ENCODE data around the gene PDHX. TPM values are rescaled to one million over a fixed set of nuclear protein-coding genes. Genes with fewer than 3 reads are reported as not detected.

The PDHX gene
- total and polyA plus RNA-seq, 5 experiments from 2014 or later: 14.3 to 46.6 (median 15.4) TPM

- POLR2A ChIA-PET: interaction anchor here (0.5 to 1.0 kb wide), 3 partner anchors 12 to 160 kb away, joined by 3 to 4 read pairs (median 4); no protein-coding TSS in a partner anchor
- peaks cover 4 to 10% (median 7%) of the 10 kb centered on the region in 4 donors for H3K4me1 Mint-ChIP-seq
- H3K27ac Mint-ChIP-seq: peak overlapping the region in 1 of 10 donors; percentile 15
These were observed 70.6 kb downstream of the PDHX start for GRCh38 chr11:34986883-34987520.

DNA sequence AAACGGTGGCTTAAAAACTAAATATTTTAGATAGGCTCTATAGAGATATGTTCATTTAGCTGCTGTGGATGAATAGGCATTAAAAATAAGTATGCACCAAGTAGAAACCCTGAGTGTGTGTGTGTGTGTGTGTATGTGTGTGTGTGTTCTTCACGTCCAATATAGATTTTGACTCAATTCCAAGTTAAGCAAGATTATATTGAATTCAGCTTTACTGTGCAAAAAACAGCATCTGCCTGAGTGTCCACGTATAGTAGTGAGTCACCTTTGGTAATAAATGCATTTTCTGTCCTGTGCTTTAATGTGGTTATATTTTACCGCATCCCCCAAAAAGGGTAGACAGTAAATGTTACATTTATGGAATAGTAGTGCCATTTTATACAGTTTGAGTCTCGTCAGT, 71.2 kb downstream of the PDHX start:
- no peak for ATAC-seq
- H3K4me3 Mint-ChIP-seq: no peak overlapping the region
- POLR2A ChIA-PET: interaction anchor here (0.6 to 1.0 kb wide), 2 partner anchors 13 to 159 kb away, joined by 4 read pairs; no protein-coding TSS in a partner anchor
- no peak overlapping the region for H3K27ac Mint-ChIP-seq
- no peaks in the 10 kb centered on the region for H3K27me3 Mint-ChIP-seq
- no peaks in the 10 kb centered on the region for H3K9me3 Mint-ChIP-seq
- H3K4me1 Mint-ChIP-seq: peaks cover 4 to 10% (median 7%) of the 10 kb centered on the region in 4 donors
- H3K36me3 Mint-ChIP-seq: peaks cover 4 to 58% (median 21%) of the 10 kb centered on the region in 3 donors
- no peak for DNase-seq

More at GRCh38 chr11:34986883-34987520, 70.6 kb downstream of the PDHX start:
- DNase-seq (no peak), ATAC-seq (no peak)
- Mint-ChIP-seq H3K9me3 (no peaks in the 10 kb centered on the region), H3K27me3 (no peaks in the 10 kb centered on the region), H3K4me3 (no peak overlapping the region), H3K36me3 (peaks cover 10 to 62% (median 26%) of the 10 kb centered on the region in 3 donors)

GRCh38 chr11:34988294-34989255, 72.2 kb downstream of the PDHX start:
- no peak for ATAC-seq
- Mint-ChIP-seq H3K27me3 (no peaks in the 10 kb centered on the region), H3K27ac (no peak overlapping the region), H3K4me3 (no peak overlapping the region), H3K9me3 (no peaks in the 10 kb centered on the region), H3K4me1 (peaks cover 4 to 10% (median 7%) of the 10 kb centered on the region in 4 donors), H3K36me3 (peaks cover 4 to 59% (median 18%) of the 10 kb centered on the region in 3 donors)
- DNase-seq: no peak
- POLR2A ChIA-PET: interaction anchor here (1.6 kb wide), 1 partner anchor 249 kb away, joined by 4 read pairs; no protein-coding TSS in a partner anchor

DNA sequence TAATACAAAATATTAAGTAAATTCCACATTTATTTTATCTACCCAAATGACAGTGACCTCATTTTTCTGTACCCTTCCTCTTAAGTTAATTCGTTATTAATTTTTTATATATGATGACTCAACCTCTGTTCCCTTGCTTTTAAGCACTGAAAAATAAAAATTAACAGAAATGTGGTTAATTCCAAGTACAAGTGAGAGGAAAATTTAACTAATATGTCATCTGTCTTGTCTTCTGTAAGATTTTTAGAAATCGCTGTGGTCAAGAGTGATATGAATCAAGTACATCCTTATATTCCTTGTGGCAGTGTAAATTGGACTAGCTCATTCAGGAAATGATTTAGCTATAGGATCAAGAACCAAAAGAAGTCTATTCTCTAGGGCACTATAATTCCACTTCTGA, 74.5 kb downstream of the PDHX start:
- POLR2A ChIA-PET: no interaction called here
- peak overlapping the region in 1 of 10 donors; percentile 11 for H3K27ac Mint-ChIP-seq
- DNase-seq (no peak), ATAC-seq (no peak)
- H3K36me3 Mint-ChIP-seq: peaks cover 0 to 49% (median 9%) of the 10 kb centered on the region in 3 donors
- no peaks in the 10 kb centered on the region for H3K27me3 Mint-ChIP-seq
- H3K9me3 Mint-ChIP-seq: no peaks in the 10 kb centered on the region
- H3K4me1 Mint-ChIP-seq: peaks cover 4 to 10% (median 7%) of the 10 kb centered on the region in 4 donors
- no peak overlapping the region for H3K4me3 Mint-ChIP-seq

- H3K9me3 Mint-ChIP-seq: no peaks in the 10 kb centered on the region
- peak overlapping the region in 1 of 10 donors; percentile 8 for H3K27ac Mint-ChIP-seq
- no peak overlapping the region for H3K4me3 Mint-ChIP-seq
- H3K36me3 Mint-ChIP-seq: peaks cover 0 to 27% (median 3%) of the 10 kb centered on the region in 3 donors
- DNase-seq (no peak), ATAC-seq (no peak)
- no peaks in the 10 kb centered on the region for H3K27me3 Mint-ChIP-seq
- H3K4me1 Mint-ChIP-seq: peaks cover 5 to 19% (median 11%) of the 10 kb centered on the region in 4 donors
- POLR2A ChIA-PET: interaction anchor here (0.6 kb wide), 1 partner anchor 9 kb away, joined by 3 read pairs; no protein-coding TSS in a partner anchor
These were observed 78.4 kb downstream of the PDHX start for GRCh38 chr11:34994854-34995253.

GRCh38 chr11:34996958-34997357, 80.5 kb downstream of the PDHX start:
- POLR2A ChIA-PET: no interaction called here
- no peak for ATAC-seq
- DNase-seq: no peak
- Mint-ChIP-seq H3K4me3 (no peak overlapping the region), H3K27me3 (no peaks in the 10 kb centered on the region), H3K9me3 (no peaks in the 10 kb centered on the region), H3K36me3 (peaks cover 0 to 19% (median 3%) of the 10 kb centered on the region in 3 donors), H3K27ac (peak overlapping the region in 3 of 10 donors; percentile 40 to 58 (median 50)), H3K4me1 (peaks cover 5 to 20% (median 11%) of the 10 kb centered on the region in 4 donors)

GRCh38 chr11:34997952-34998528, 81.6 kb downstream of the PDHX start:
- peak overlapping the region in 4 of 10 donors; percentile 7 to 64 (median 43) for H3K4me3 Mint-ChIP-seq
- H3K9me3 Mint-ChIP-seq: no peaks in the 10 kb centered on the region

GRCh38 chr11:34999453-34999852, 83.0 kb downstream of the PDHX start:
- H3K27ac Mint-ChIP-seq: peak overlapping the region in 2 of 10 donors; percentile 3 to 12
- peaks cover 0 to 7% (median 0%) of the 10 kb centered on the region in 3 donors for H3K36me3 Mint-ChIP-seq
- no peaks in the 10 kb centered on the region for H3K27me3 Mint-ChIP-seq
- ATAC-seq (no peak), DNase-seq (no peak)
- POLR2A ChIA-PET: interaction anchor here (0.8 to 1.5 kb wide), 4 partner anchors 139 to 306 kb away, joined by 3 to 4 read pairs (median 4); partner anchors contain the start of gene CD44
- H3K4me3 Mint-ChIP-seq: no peak overlapping the region
- H3K4me1 Mint-ChIP-seq: peaks cover 5 to 29% (median 13%) of the 10 kb centered on the region in 4 donors
- H3K9me3 Mint-ChIP-seq: no peaks in the 10 kb centered on the region

More at GRCh38 chr11:34997952-34998528, 81.6 kb downstream of the PDHX start:
- POLR2A ChIA-PET: no interaction called here
- Mint-ChIP-seq H3K27ac (peak overlapping the region in 9 of 10 donors; percentile 6 to 75 (median 59)), H3K4me1 (peaks cover 5 to 22% (median 11%) of the 10 kb centered on the region in 4 donors), H3K36me3 (peaks cover 0 to 13% (median 3%) of the 10 kb centered on the region in 3 donors), H3K27me3 (no peaks in the 10 kb centered on the region)
- DNase-seq (peak in 3 of 10 donors; percentile 46 to 54 (median 46)), ATAC-seq (peak; percentile 56 to 71)

GRCh38 chr11:35003186-35003585, 86.8 kb downstream of the PDHX start:
- no peak for DNase-seq
- no peaks in the 10 kb centered on the region for H3K9me3 Mint-ChIP-seq
- H3K4me1 Mint-ChIP-seq: peaks cover 1 to 45% (median 13%) of the 10 kb centered on the region in 4 donors
- no peak overlapping the region for H3K4me3 Mint-ChIP-seq
- H3K36me3 Mint-ChIP-seq: no peaks in the 10 kb centered on the region
- POLR2A ChIA-PET: interaction anchor here (0.7 to 1.1 kb wide), 2 partner anchors 127 to 138 kb away, joined by 3 read pairs; no protein-coding TSS in a partner anchor
- no peaks in the 10 kb centered on the region for H3K27me3 Mint-ChIP-seq
- no peak for ATAC-seq
- peak overlapping the region in 1 of 10 donors; percentile 40 for H3K27ac Mint-ChIP-seq

- no peak overlapping the region for H3K4me3 Mint-ChIP-seq
- peaks cover 0 to 42% (median 9%) of the 10 kb centered on the region in 4 donors for H3K4me1 Mint-ChIP-seq
- DNase-seq (no peak), ATAC-seq (no peak)
- POLR2A ChIA-PET: interaction anchor here (0.7 kb wide), 1 partner anchor 137 kb away, joined by 3 read pairs; no protein-coding TSS in a partner anchor
- no peaks in the 10 kb centered on the region for H3K9me3 Mint-ChIP-seq
- H3K27ac Mint-ChIP-seq: peak overlapping the region in 2 of 10 donors; percentile 22 to 43
- no peaks in the 10 kb centered on the region for H3K27me3 Mint-ChIP-seq
- H3K36me3 Mint-ChIP-seq: no peaks in the 10 kb centered on the region
These were observed 87.2 kb downstream of the PDHX start for GRCh38 chr11:35003658-35004057.

DNA sequence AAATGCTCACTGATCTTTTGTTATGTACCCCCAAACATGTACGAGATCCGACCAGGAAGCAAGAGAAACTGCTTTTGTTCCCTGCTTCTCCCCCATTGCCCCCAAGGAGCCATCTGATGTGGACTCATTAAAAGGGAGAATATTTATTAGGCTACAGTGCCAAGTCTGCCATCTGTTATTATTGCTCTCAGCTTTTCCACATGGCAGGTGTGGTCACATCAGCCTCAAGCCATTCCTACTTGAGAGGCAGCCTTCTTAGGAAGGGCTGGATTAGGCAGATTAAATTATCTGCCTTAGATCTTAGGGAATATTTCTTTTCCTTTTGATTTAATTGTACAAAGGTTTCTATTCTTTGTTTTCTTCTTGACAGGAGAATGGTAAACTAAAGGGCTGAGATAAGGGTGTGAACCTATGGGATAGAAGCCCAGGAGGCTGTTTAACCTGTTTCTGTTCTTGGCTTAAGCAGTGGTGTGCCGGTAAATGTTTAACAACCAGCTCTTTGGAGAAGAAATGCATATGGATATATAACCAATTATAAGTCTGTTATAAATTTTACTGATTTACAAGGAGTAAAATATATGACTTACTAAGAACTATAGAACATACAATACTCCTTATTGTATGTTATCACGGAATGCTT, 88.8 kb downstream of the PDHX start:
- H3K4me1 Mint-ChIP-seq: peaks cover 4 to 39% (median 12%) of the 10 kb centered on the region in 4 donors
- ATAC-seq (no peak), DNase-seq (no peak)
- no peaks in the 10 kb centered on the region for H3K9me3 Mint-ChIP-seq
- H3K36me3 Mint-ChIP-seq: no peaks in the 10 kb centered on the region
- POLR2A ChIA-PET: no interaction called here
- no peak overlapping the region for H3K4me3 Mint-ChIP-seq
- H3K27me3 Mint-ChIP-seq: no peaks in the 10 kb centered on the region
- no peak overlapping the region for H3K27ac Mint-ChIP-seq

Data from naive thymus-derived CD8-positive, alpha-beta T cell (primary cell).